HG03103 (cell line): ENCODE data around the gene GZMH.
"Not testable (repeated sequence)": the region's sequence is repeated elsewhere in the genome, so short reads cannot be mapped to it uniquely, and the experiment has no call there.

Experiments used
- ATAC-seq: cut with Tn5 transposase; IDR thresholded peaks from one replicate; pipeline ENCODE4 v1.9.1; 2021; ENCODE audit warnings: low read depth; ENCODE audit not compliant: unreplicated experiment

GZMH gene

GRCh38 chr14:24597403-24597802 is 12.1 kb downstream of the GZMH start:
- ATAC-seq: no peak

GRCh38 chr14:24595073-24595808 is 14.2 kb downstream of the GZMH start:
- ATAC-seq: no peak

GRCh38 chr14:24591004-24591403 is 18.5 kb downstream of the GZMH start:
- not testable (repeated sequence) for ATAC-seq

- ATAC-seq: not testable (repeated sequence)
Measured at GRCh38 chr14:24584402-24584801, 25.1 kb downstream of the GZMH start.

GRCh38 chr14:24578558-24578957 is 30.9 kb downstream of the GZMH start:
- ATAC-seq: no peak

GRCh38 chr14:24576771-24577170 is 32.7 kb downstream of the GZMH start:
- no peak for ATAC-seq

GRCh38 chr14:24576182-24576581 is 33.3 kb downstream of the GZMH start, which contains the start of gene CTSG:
Gene CTSG, minus strand, starts transcription at chr14:24576250. Its CDS starts 27 bp downstream, at chr14:24576223.
- no peak for ATAC-seq

GRCh38 chr14:24574206-24574774 is 35.2 kb downstream of the GZMH start:
- no peak for ATAC-seq

GRCh38 chr14:24566318-24566717 is 43.2 kb downstream of the GZMH start:
- no peak for ATAC-seq

GRCh38 chr14:24565766-24566165 is 43.7 kb downstream of the GZMH start:
- no peak for ATAC-seq

- ATAC-seq: no peak
Measured at GRCh38 chr14:24563505-24563904, 46.0 kb downstream of the GZMH start.

GRCh38 chr14:24556756-24557155 is 52.7 kb downstream of the GZMH start:
- no peak for ATAC-seq
